ENCODE measurements around the gene RBM15. TPM values are rescaled to one million over a fixed set of nuclear protein-coding genes. Genes with fewer than 3 reads are reported as not detected.
A peak's percentile ranks its signal among the peaks of the same experiment; 100 is the strongest.

The RBM15 gene
- total RNA-seq, 1 donor from 2014 or later = 41.4 TPM

DNA sequence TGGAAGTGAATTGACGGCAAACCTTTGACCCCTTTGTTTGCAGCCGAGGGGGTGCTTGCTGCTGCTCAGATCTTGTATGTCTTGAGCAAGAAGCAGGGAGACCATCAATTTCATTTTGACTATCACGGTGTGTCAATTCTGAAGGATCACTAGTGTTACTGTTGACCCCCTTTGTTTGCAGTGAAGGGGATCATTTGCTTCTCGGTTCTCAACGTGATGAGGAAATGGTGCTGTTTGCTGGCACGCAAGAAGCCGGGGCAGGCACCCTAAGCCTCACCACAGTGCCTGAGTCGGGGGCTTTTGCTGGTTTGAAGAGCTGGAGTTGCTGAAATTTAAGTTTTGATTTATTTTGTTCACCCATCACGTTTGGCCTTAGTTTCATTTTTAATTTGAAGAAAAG is 7.5 kb downstream of the RBM15 start:
- Mint-ChIP-seq H3K4me1 (ENCODE audit: unreplicated experiment) (peaks cover 80% of the 10 kb centered on the region), H3K9me3 (no peaks in the 10 kb centered on the region), H3K27me3 (no peaks in the 10 kb centered on the region), H3K4me3 (peak overlapping the region; percentile 71), H3K27ac (no peak overlapping the region), H3K36me3 (peaks cover 32% of the 10 kb centered on the region)
- TF ChIP-seq, protein P1, sequence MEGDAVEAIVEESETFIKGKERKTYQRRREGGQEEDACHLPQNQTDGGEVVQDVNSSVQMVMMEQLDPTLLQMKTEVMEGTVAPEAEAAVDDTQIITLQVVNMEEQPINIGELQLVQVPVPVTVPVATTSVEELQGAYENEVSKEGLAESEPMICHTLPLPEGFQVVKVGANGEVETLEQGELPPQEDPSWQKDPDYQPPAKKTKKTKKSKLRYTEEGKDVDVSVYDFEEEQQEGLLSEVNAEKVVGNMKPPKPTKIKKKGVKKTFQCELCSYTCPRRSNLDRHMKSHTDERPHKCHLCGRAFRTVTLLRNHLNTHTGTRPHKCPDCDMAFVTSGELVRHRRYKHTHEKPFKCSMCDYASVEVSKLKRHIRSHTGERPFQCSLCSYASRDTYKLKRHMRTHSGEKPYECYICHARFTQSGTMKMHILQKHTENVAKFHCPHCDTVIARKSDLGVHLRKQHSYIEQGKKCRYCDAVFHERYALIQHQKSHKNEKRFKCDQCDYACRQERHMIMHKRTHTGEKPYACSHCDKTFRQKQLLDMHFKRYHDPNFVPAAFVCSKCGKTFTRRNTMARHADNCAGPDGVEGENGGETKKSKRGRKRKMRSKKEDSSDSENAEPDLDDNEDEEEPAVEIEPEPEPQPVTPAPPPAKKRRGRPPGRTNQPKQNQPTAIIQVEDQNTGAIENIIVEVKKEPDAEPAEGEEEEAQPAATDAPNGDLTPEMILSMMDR (conservative IDR thresholded peaks at IDR 0.05) = no peak
- DNase-seq (ENCODE audit: extremely low spot score, unreplicated experiment) = no peak

DNA sequence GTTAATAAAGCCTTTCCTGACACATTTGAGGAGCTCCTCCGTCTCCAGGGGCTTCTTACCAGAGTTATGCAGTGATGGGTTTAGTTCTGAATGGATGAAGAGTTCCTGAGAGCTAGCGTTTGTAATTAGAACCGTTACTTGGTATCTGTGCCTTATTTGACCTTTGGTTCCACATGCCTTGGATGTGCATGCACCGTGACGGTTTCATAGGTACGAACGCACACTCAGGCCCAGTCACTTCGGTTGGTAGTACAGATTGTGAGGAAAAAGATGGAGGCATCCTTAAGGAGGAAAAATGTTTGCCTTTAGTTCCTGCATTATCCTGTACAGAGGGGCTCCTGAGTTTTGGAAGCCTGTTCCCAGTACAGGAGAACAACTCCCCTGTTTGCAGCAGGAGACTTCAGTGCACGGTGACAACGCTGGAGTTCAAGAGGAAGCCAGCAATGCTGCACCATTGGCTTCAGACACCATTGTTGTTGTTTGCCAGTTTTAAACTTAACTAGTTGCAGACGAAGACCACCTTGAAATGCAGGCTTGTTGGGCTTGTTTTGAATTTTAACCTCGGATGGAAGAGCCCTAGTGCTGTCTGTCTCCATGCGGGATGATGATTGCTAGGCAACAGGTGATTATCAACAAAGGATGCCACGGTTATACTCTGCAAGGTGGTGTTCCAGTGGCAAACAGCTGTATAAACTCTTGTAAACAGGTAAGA is 8.2 kb downstream of the RBM15 start:
- H3K36me3 Mint-ChIP-seq = peaks cover 32% of the 10 kb centered on the region
- H3K4me1 Mint-ChIP-seq (ENCODE audit: unreplicated experiment) = peaks cover 75% of the 10 kb centered on the region
- TF ChIP-seq, protein P1 (conservative IDR thresholded peaks at IDR 0.05) = no peak
- DNase-seq (ENCODE audit: extremely low spot score, unreplicated experiment) = no peak
- H3K27ac Mint-ChIP-seq = peak overlapping the region; percentile 15
- no peaks in the 10 kb centered on the region for H3K27me3 Mint-ChIP-seq
- peak overlapping the region; percentile 71 for H3K4me3 Mint-ChIP-seq
- no peaks in the 10 kb centered on the region for H3K9me3 Mint-ChIP-seq

DNA sequence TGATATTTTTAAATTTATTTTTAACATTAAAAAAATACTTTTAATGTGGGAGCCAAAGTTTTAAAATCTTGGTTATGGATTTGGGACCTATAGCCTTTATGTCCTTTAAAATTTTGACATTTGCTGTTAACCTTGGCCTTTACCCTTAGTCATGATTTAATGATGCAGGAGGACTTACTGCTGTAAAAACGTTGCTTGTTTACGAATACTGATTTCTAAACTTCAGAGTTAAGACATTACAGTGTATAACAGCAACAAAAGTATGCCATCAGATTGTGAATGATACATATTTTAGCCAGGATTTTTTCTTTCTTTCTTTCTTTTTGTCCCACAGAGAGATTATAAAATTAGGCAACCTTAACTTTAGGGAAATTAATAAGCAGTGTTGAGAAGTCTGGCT is 8.9 kb downstream of the RBM15 start:
- peaks cover 27% of the 10 kb centered on the region for H3K36me3 Mint-ChIP-seq
- H3K27me3 Mint-ChIP-seq = no peaks in the 10 kb centered on the region
- H3K27ac Mint-ChIP-seq = no peak overlapping the region
- H3K4me3 Mint-ChIP-seq = peak overlapping the region; percentile 43
- H3K9me3 Mint-ChIP-seq = no peaks in the 10 kb centered on the region
- DNase-seq (ENCODE audit: extremely low spot score, unreplicated experiment) = no peak
- TF ChIP-seq, protein P1 (conservative IDR thresholded peaks at IDR 0.05) = no peak
- peaks cover 70% of the 10 kb centered on the region for H3K4me1 Mint-ChIP-seq (ENCODE audit: unreplicated experiment)

DNA sequence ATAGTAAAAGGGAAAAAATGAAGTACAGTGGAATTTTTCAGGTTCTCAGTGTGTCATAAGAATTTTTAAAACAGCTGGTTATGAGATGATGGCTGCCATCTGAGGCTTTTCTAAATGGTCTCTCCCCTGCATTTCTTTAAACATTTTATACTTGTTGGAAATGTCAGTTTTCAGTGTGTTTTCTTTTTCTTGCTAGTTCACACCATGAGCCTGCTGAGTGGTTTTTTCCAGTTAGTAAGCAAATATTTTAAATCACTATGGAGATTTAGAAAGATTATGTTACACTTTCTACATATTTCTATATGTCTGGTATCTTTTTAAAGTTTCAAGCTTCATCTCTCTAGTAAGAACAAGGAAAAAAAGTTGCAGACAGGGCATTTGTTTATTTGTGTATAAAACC is 9.6 kb downstream of the RBM15 start:
- H3K9me3 Mint-ChIP-seq = no peaks in the 10 kb centered on the region
- H3K4me3 Mint-ChIP-seq = peak overlapping the region; percentile 54
- H3K36me3 Mint-ChIP-seq = peaks cover 27% of the 10 kb centered on the region
- no peaks in the 10 kb centered on the region for H3K27me3 Mint-ChIP-seq
- TF ChIP-seq, protein P1 (conservative IDR thresholded peaks at IDR 0.05) = no peak
- peaks cover 67% of the 10 kb centered on the region for H3K4me1 Mint-ChIP-seq (ENCODE audit: unreplicated experiment)
- DNase-seq (ENCODE audit: extremely low spot score, unreplicated experiment) = no peak
- H3K27ac Mint-ChIP-seq = peak overlapping the region; percentile 63

GRCh38 chr1:110350360-110350759 is 11.2 kb downstream of the RBM15 start:
- DNase-seq (ENCODE audit: extremely low spot score, unreplicated experiment) = no peak
- H3K4me1 Mint-ChIP-seq (ENCODE audit: unreplicated experiment) = peaks cover 60% of the 10 kb centered on the region
- H3K27me3 Mint-ChIP-seq = no peaks in the 10 kb centered on the region
- H3K27ac Mint-ChIP-seq = no peak overlapping the region
- H3K4me3 Mint-ChIP-seq = peak overlapping the region; percentile 8
- H3K36me3 Mint-ChIP-seq = peaks cover 23% of the 10 kb centered on the region
- TF ChIP-seq, protein P1 (conservative IDR thresholded peaks at IDR 0.05) = no peak
- H3K9me3 Mint-ChIP-seq = no peaks in the 10 kb centered on the region

Data from type B pancreatic cell (in vitro differentiated cells).